ENCODE data around the gene ADSS1.

Gene ADSS1

DNA sequence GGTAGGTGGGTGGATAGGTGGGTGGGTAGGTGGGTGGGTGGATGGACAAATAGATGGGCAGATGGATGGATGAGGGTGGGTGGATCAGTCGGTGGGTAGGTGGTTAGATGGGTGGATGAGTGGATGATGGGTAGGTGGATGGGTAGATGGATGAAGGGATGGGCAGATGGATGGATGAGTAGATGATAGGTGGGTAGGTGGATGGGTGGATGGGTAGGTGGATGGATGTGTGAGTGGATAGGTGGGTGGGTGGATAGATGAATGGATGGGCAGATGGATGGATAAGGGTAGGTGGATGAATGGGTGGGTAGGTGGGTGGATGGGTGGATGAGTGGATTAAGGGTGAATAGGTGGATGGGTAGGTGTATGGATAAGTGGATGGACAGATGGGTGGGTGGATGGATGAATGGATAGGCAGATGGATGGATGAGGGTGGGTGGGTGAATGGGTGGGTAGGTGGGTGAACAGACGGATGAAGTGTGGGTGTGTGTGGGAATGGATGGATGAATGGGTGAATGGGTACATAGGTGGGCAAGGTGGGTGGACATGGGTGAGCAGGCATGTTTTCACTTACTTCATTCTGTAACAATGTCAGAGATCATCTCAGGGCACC, 37.9 kb upstream of the ADSS1 start:
- Histone ChIP-seq H3K27ac (ENCODE audit: low read depth, low read length, poor library complexity, severe bottlenecking) (no peak overlapping the region), H3K27me3 (ENCODE audit: insufficient read depth, low read length) (peaks cover 10% of the 10 kb centered on the region; the same call in 1 of the 2 replicates), H3K9me3 (ENCODE audit: low read length) (no peaks in the 10 kb centered on the region), H2AFZ (ENCODE audit: low read length) (no peak overlapping the region), H3K9ac (ENCODE audit: low read length) (no peak overlapping the region), H3K4me3 (ENCODE audit: low read depth, low read length, poor library complexity, severe bottlenecking) (no peak overlapping the region), H3K9me2 (ENCODE audit: low read depth, low read length) (no peaks in the 10 kb centered on the region), H3K4me2 (ENCODE audit: low read length) (no peak overlapping the region), H4K20me1 (ENCODE audit: insufficient read depth, low read length) (no peaks in the 10 kb centered on the region), H3F3A (ENCODE audit: insufficient read depth, low read length) (no peaks in the 10 kb centered on the region), H3K4me1 (ENCODE audit: insufficient read depth, low read length, severe bottlenecking) (peaks cover 14% of the 10 kb centered on the region), H3K79me2 (ENCODE audit: insufficient read depth, low read length) (no peaks in the 10 kb centered on the region), H3K36me3 (ENCODE audit: insufficient read depth, low read length) (no peaks in the 10 kb centered on the region)
- TF ChIP-seq EZH2 (IDR thresholded peaks at IDR 0.05; ENCODE audit: borderline replicate concordance, low read length) = no peak
- TF ChIP-seq, protein P1, sequence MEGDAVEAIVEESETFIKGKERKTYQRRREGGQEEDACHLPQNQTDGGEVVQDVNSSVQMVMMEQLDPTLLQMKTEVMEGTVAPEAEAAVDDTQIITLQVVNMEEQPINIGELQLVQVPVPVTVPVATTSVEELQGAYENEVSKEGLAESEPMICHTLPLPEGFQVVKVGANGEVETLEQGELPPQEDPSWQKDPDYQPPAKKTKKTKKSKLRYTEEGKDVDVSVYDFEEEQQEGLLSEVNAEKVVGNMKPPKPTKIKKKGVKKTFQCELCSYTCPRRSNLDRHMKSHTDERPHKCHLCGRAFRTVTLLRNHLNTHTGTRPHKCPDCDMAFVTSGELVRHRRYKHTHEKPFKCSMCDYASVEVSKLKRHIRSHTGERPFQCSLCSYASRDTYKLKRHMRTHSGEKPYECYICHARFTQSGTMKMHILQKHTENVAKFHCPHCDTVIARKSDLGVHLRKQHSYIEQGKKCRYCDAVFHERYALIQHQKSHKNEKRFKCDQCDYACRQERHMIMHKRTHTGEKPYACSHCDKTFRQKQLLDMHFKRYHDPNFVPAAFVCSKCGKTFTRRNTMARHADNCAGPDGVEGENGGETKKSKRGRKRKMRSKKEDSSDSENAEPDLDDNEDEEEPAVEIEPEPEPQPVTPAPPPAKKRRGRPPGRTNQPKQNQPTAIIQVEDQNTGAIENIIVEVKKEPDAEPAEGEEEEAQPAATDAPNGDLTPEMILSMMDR (IDR thresholded peaks at IDR 0.05; ENCODE audit: low read length) = no peak

DNA sequence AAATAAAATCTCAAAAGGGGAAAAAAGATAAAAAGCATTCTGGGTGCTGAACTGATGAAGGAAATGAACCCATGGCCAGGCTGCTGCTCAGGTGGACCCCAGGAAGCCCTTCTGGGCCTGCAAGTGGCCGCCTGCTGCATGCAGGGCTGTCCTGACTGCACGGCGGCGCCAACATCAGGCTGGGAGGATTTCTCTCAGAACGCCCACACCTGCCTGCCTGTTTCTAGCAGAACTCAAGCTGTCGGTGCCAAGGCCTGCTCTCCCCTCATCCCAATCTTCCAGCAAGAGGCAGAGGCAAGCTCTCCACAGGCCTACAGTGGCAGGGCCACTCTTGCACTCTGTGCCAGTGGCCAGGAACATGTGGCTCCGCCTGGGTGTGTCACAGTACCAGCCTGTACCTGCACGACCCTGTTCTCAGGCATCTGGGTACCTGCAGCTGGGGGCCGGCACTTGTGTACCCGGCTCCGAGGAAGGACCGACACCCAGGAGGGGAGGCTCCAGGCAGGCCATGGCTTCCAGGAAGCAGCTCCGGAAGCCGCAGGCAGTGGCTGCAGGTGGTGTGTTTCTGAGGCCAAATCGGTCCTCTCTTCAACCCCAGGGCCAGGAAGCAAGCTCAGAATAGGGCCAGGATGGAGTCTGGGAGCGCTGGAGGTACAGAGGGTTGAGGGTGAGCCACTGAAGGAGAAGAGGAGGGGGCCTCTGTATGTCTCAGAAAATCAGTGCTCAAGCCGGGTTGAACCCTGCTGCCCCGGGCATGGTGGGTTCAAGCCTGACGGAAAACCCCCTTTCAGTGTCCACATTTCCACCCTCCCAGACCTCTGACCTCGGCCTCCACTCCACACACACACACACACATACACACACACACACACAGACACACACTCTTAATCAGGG, 37.2 kb upstream of the ADSS1 start:
- TF ChIP-seq EZH2 (IDR thresholded peaks at IDR 0.05; ENCODE audit: borderline replicate concordance, low read length) = no peak
- TF ChIP-seq, protein P1 (IDR thresholded peaks at IDR 0.05; ENCODE audit: low read length) = no peak
- Histone ChIP-seq H4K20me1 (ENCODE audit: insufficient read depth, low read length) (no peaks in the 10 kb centered on the region), H3K4me2 (ENCODE audit: low read length) (no peak overlapping the region), H3K9me2 (ENCODE audit: low read depth, low read length) (no peaks in the 10 kb centered on the region), H3K27ac (ENCODE audit: low read depth, low read length, poor library complexity, severe bottlenecking) (no peak overlapping the region), H3K4me3 (ENCODE audit: low read depth, low read length, poor library complexity, severe bottlenecking) (no peak overlapping the region), H3F3A (ENCODE audit: insufficient read depth, low read length) (no peaks in the 10 kb centered on the region), H3K27me3 (ENCODE audit: insufficient read depth, low read length) (peaks cover 10% of the 10 kb centered on the region; the same call in 1 of the 2 replicates), H3K4me1 (ENCODE audit: insufficient read depth, low read length, severe bottlenecking) (peaks cover 14% of the 10 kb centered on the region), H3K79me2 (ENCODE audit: insufficient read depth, low read length) (no peaks in the 10 kb centered on the region), H2AFZ (ENCODE audit: low read length) (no peak overlapping the region), H3K36me3 (ENCODE audit: insufficient read depth, low read length) (no peaks in the 10 kb centered on the region), H3K9ac (ENCODE audit: low read length) (no peak overlapping the region), H3K9me3 (ENCODE audit: low read length) (no peaks in the 10 kb centered on the region)

DNA sequence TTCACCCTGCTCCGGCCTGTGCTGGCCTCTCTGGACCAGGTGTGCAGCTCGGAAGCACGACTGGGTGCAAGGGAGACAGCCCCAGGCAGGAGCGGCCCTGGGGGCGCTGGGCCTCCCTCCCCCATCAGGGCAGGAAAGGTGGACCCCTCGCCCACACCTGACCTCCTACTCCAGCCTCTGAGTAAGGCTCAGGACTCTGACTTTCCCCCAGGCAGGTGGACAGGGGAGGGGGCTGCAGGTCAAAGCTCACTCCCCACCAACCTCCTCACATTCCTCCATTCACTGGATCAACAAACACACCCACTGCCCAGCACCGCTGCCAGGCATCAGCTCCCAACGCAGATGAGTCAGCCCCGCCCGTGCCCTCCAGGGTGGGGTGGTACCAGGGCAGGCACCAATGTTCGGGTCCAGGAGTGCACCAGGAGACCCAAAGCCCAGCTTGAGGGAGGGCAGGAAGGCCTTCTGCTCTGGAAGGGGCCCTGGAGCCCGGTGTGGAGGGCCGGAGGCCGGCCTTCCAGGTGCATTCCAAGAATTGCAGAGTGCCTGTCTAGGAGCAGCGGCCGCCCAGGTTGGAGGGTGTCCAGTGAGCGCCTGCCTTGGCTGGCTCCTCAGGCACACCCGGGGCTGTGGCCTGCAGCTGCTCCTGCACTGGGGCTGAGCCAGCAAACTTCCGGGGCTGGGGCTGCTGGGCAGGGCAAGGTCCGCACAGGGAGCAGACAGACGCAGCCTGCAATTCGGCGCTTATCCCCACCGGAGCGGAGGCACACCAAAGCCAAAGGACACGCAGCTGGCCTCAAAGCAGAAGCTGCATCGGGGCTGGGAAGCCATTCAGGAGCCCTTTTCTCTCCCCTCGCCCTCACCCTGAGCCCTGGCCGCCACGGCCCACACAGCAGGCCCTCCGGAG, 36.2 kb upstream of the ADSS1 start:
- no peak for TF ChIP-seq EZH2 (IDR thresholded peaks at IDR 0.05; ENCODE audit: borderline replicate concordance, low read length)
- TF ChIP-seq, protein P1 (IDR thresholded peaks at IDR 0.05; ENCODE audit: low read length) = no peak
- H3K36me3 ChIP-seq (ENCODE audit: insufficient read depth, low read length) = no peaks in the 10 kb centered on the region
- H2AFZ ChIP-seq (ENCODE audit: low read length) = no peak overlapping the region
- H3F3A ChIP-seq (ENCODE audit: insufficient read depth, low read length) = no peaks in the 10 kb centered on the region
- H3K9me2 ChIP-seq (ENCODE audit: low read depth, low read length) = no peaks in the 10 kb centered on the region
- no peak overlapping the region for H3K4me3 ChIP-seq (ENCODE audit: low read depth, low read length, poor library complexity, severe bottlenecking)
- no peaks in the 10 kb centered on the region for H3K9me3 ChIP-seq (ENCODE audit: low read length)
- H3K9ac ChIP-seq (ENCODE audit: low read length) = no peak overlapping the region
- no peaks in the 10 kb centered on the region for H4K20me1 ChIP-seq (ENCODE audit: insufficient read depth, low read length)
- H3K27me3 ChIP-seq (ENCODE audit: insufficient read depth, low read length) = peaks cover 10% of the 10 kb centered on the region; the same call in 1 of the 2 replicates
- H3K4me1 ChIP-seq (ENCODE audit: insufficient read depth, low read length, severe bottlenecking) = peaks cover 14% of the 10 kb centered on the region
- no peak overlapping the region for H3K27ac ChIP-seq (ENCODE audit: low read depth, low read length, poor library complexity, severe bottlenecking)
- H3K4me2 ChIP-seq (ENCODE audit: low read length) = no peak overlapping the region
- no peaks in the 10 kb centered on the region for H3K79me2 ChIP-seq (ENCODE audit: insufficient read depth, low read length)
